Loucy (cell line): ENCODE results near the gene UQCR10.

Experiments used
- H2AFZ ChIP-seq: fragments of 200-600 bp; sonication (generic); 2 replicates; pipeline ENCODE4 v1.6.0; 2016; ENCODE audit warnings: antibody characterized with exemption, mild to moderate bottlenecking, low read length, moderate library complexity
- H3F3A ChIP-seq: fragments of 200-600 bp; 2 replicates; pipeline ENCODE4 v1.6.0; 2016; ENCODE audit warnings: antibody characterized with exemption, low read depth, mild to moderate bottlenecking
- H3K27me3 ChIP-seq: fragments of 200-600 bp; sonication (generic); 2 replicates; pipeline ENCODE4 v1.6.1; 2014; ENCODE audit warnings: low read length, mild to moderate bottlenecking; ENCODE audit not compliant: insufficient read depth, poor library complexity, severe bottlenecking
- H3K36me3 ChIP-seq: fragments of 200-600 bp; sonication (generic); 2 replicates; pipeline ENCODE4 v1.6.1; 2016; ENCODE audit warnings: low read length; ENCODE audit not compliant: insufficient read depth
- H3K4me1 ChIP-seq: fragments of 200-600 bp; sonication (generic); 2 replicates; pipeline ENCODE4 v1.5.1; 2014; ENCODE audit warnings: low read length, mild to moderate bottlenecking; ENCODE audit not compliant: insufficient read depth, poor library complexity, severe bottlenecking
- H3K4me2 ChIP-seq: fragments of 200-600 bp; sonication (generic); 2 replicates; pipeline ENCODE4 v1.6.0; 2014; ENCODE audit warnings: antibody characterized with exemption, low read length, low read depth, mild to moderate bottlenecking; ENCODE audit not compliant: poor library complexity, severe bottlenecking
- H3K4me3 ChIP-seq: fragments of 200-600 bp; sonication (generic); 2 replicates; pipeline ENCODE4 v1.5.1; 2014; ENCODE audit warnings: low read length, mild to moderate bottlenecking, mixed read lengths; ENCODE audit not compliant: poor library complexity, severe bottlenecking
- H3K79me2 ChIP-seq: fragments of 200-600 bp; sonication (generic); 2 replicates; pipeline ENCODE4 v1.6.1; 2014; ENCODE audit warnings: low read length; ENCODE audit not compliant: insufficient read depth
- H3K9ac ChIP-seq: fragments of 200-600 bp; sonication (generic); 2 replicates; pipeline ENCODE4 v1.6.0; 2014; ENCODE audit warnings: mild to moderate bottlenecking, low read depth, low read length, moderate library complexity; ENCODE audit not compliant: poor library complexity, severe bottlenecking
- H3K9me2 ChIP-seq: fragments of 200-600 bp; sonication (generic); replicated peaks from 2 replicates; pipeline ENCODE4 v1.6.1; 2016; ENCODE audit warnings: low read depth, low read length, mixed read lengths
- H3K9me3 ChIP-seq: fragments of 200-600 bp; sonication (generic); 2 replicates; pipeline ENCODE4 v1.6.1; 2014; ENCODE audit warnings: mild to moderate bottlenecking, antibody characterized with exemption, low read length, low read depth; ENCODE audit not compliant: insufficient read depth
- H4K20me1 ChIP-seq: fragments of 200-600 bp; sonication (generic); 2 replicates; pipeline ENCODE4 v1.6.0; 2014; ENCODE audit warnings: antibody characterized with exemption, low read length, mild to moderate bottlenecking; ENCODE audit not compliant: insufficient read depth, poor library complexity, severe bottlenecking
- CTCF ChIP-seq: fragments of 200-600 bp; sonication (generic); conservative IDR thresholded peaks from 2 replicates; pipeline ENCODE4 v1.5.1; 2014; ENCODE audit warnings: mild to moderate bottlenecking, antibody characterized with exemption, low read length
- EZH2phosphoT487 ChIP-seq: fragments of 200-600 bp; IDR thresholded peaks from 2 replicates; pipeline ENCODE4 v1.6.1; 2018; ENCODE audit warnings: antibody characterized with exemption, mild to moderate bottlenecking, moderate library complexity, borderline replicate concordance

Gene UQCR10

GRCh38 chr22:29767171-29768051, at the start of gene UQCR10:
Gene UQCR10, plus strand, starts transcription at chr22:29767369. Its CDS starts 30 bp downstream, at chr22:29767399.
- Histone ChIP-seq H3K4me2 (peak within 1 kb of the TSS; percentile 97), H3K79me2 (peaks cover 40% of the 10 kb centered on the region), H3K4me3 (peak within 1 kb of the TSS; percentile 94), H4K20me1 (peaks cover 3% of the 10 kb centered on the region), H3K9me2 (no peaks in the 10 kb centered on the region), H3K9me3 (no peaks in the 10 kb centered on the region), H3F3A (no peaks in the 10 kb centered on the region), H2AFZ (peak within 1 kb of the TSS; percentile 94), H3K27me3 (no peaks in the 10 kb centered on the region), H3K4me1 (peaks cover 31% of the 10 kb centered on the region), H3K36me3 (peaks cover 9% of the 10 kb centered on the region; the same call in 1 of the 2 replicates), H3K9ac (peak within 1 kb of the TSS; percentile 94)
- TF ChIP-seq CTCF, result no peak
- no peak for TF ChIP-seq EZH2phosphoT487

- Histone ChIP-seq H3K36me3 (no peaks in the 10 kb centered on the region), H3K4me1 (no peaks in the 10 kb centered on the region), H3K4me3 (no peak overlapping the region), H3F3A (no peaks in the 10 kb centered on the region), H2AFZ (no peak overlapping the region), H3K9me2 (no peaks in the 10 kb centered on the region), H3K9me3 (no peaks in the 10 kb centered on the region), H4K20me1 (no peaks in the 10 kb centered on the region), H3K9ac (no peak overlapping the region), H3K79me2 (no peaks in the 10 kb centered on the region), H3K4me2 (no peak overlapping the region), H3K27me3 (no peaks in the 10 kb centered on the region)
- TF ChIP-seq CTCF (no peak), EZH2phosphoT487 (no peak)
Observed at GRCh38 chr22:29717789-29718188, 49.4 kb upstream of the UQCR10 start.

- H3F3A ChIP-seq, result no peaks in the 10 kb centered on the region
Observed at GRCh38 chr22:29718949-29719898, 47.9 kb upstream of the UQCR10 start.

More at GRCh38 chr22:29718949-29719898, 47.9 kb upstream of the UQCR10 start:
- no peaks in the 10 kb centered on the region for H4K20me1 ChIP-seq
- TF ChIP-seq CTCF (no peak), EZH2phosphoT487 (no peak)
- H3K36me3 ChIP-seq, result no peaks in the 10 kb centered on the region
- H3K4me1 ChIP-seq, result no peaks in the 10 kb centered on the region
- H3K9me3 ChIP-seq, result no peaks in the 10 kb centered on the region
- H3K9me2 ChIP-seq, result no peaks in the 10 kb centered on the region
- no peaks in the 10 kb centered on the region for H3K27me3 ChIP-seq
- H2AFZ ChIP-seq, result no peak overlapping the region
- no peak overlapping the region for H3K4me3 ChIP-seq
- no peak overlapping the region for H3K9ac ChIP-seq
- H3K4me2 ChIP-seq, result no peak overlapping the region
- no peaks in the 10 kb centered on the region for H3K79me2 ChIP-seq
